Upper lobe of right lung (tissue), 1 donor: Measurements from ENCODE around the gene OPN5. TPM values are rescaled to one million over a fixed set of nuclear protein-coding genes. Genes with fewer than 3 reads are reported as not detected.

Source experiments
- ATAC-seq: fragments of 200-7000 bp; cut with Tn5 transposase; one replicate; pipeline ENCODE4 v1.9.1; 2020; ENCODE audit warnings: mild to moderate bottlenecking, moderate library complexity
- DNase-seq: peaks from one replicate; pipeline ENCODE4 v3.0.0-alpha.2; 2020
- H3K27ac ChIP-seq: fragments of 200-600 bp; one replicate; pipeline ENCODE4 v1.8.0; 2022
- H3K27me3 ChIP-seq: fragments of 200-600 bp; one replicate; pipeline ENCODE4 v1.8.0; 2022; ENCODE audit warnings: mild to moderate bottlenecking
- H3K36me3 ChIP-seq: fragments of 200-600 bp; one replicate; pipeline ENCODE4 v1.8.0; 2022
- H3K4me1 ChIP-seq: fragments of 200-600 bp; one replicate; pipeline ENCODE4 v1.8.0; 2022
- H3K4me3 ChIP-seq: fragments of 200-600 bp; one replicate; pipeline ENCODE4 v1.8.0; 2022; ENCODE audit warnings: mild to moderate bottlenecking
- H3K9me3 ChIP-seq: fragments of 200-600 bp; one replicate; pipeline ENCODE4 v1.8.0; 2022
- intact Hi-C: fragments of 100-400 bp; cut with DNase I; formaldehyde crosslinking; loops from one replicate; pipeline ENCODE4 v1.11.0; 2022
- total RNA-seq: library from RNA; stranded (reverse); fragmentation: NEBNext Ultra II Directional; extraction: Animal tissue kit (Norgen Biotek cat#: 25700); gene quantifications from one replicate; pipeline ENCODE4 v1.2.1, GENCODE V29; 2021
- TF ChIP-seq, protein P1 (sequence below): fragments of 200-600 bp; IDR thresholded peaks from one replicate; pipeline ENCODE4 v1.8.0; 2022; ENCODE audit warnings: antibody characterized with exemption
- donor health status: DM: no; HTN: yes; CAD: no; lungs with severe emphysema.

The OPN5 gene
- total RNA-seq, 1 donor from 2014 or later, result not detected

DNA sequence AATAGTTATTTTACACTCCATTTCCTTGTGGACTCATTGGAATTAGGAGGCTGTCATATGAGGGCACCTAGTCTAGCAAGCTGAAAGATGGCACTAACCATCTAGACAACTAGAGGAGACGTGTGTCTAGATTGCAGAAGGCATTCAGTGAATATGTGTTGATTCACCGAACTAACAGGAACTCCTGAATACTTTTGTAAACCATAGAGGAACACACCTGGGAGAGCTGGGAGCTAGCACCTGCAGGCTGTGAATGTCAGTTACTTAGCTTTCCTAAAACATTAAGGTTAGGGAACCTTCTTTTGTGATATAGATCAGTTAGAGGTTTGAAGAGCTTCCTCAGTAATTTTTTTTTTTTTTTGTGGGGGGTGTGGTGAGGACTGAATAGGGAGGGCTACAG lies 7.7 kb downstream of the OPN5 start:
- no peak for DNase-seq
- Histone ChIP-seq H3K4me1 (peaks cover 6% of the 10 kb centered on the region), H3K27me3 (no peaks in the 10 kb centered on the region), H3K36me3 (no peaks in the 10 kb centered on the region), H3K4me3 (no peak overlapping the region), H3K27ac (no peak overlapping the region), H3K9me3 (no peaks in the 10 kb centered on the region)
- TF ChIP-seq, protein P1, sequence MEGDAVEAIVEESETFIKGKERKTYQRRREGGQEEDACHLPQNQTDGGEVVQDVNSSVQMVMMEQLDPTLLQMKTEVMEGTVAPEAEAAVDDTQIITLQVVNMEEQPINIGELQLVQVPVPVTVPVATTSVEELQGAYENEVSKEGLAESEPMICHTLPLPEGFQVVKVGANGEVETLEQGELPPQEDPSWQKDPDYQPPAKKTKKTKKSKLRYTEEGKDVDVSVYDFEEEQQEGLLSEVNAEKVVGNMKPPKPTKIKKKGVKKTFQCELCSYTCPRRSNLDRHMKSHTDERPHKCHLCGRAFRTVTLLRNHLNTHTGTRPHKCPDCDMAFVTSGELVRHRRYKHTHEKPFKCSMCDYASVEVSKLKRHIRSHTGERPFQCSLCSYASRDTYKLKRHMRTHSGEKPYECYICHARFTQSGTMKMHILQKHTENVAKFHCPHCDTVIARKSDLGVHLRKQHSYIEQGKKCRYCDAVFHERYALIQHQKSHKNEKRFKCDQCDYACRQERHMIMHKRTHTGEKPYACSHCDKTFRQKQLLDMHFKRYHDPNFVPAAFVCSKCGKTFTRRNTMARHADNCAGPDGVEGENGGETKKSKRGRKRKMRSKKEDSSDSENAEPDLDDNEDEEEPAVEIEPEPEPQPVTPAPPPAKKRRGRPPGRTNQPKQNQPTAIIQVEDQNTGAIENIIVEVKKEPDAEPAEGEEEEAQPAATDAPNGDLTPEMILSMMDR, result no peak
- intact Hi-C loops, result no loop called here
- ATAC-seq, result no peak

DNA sequence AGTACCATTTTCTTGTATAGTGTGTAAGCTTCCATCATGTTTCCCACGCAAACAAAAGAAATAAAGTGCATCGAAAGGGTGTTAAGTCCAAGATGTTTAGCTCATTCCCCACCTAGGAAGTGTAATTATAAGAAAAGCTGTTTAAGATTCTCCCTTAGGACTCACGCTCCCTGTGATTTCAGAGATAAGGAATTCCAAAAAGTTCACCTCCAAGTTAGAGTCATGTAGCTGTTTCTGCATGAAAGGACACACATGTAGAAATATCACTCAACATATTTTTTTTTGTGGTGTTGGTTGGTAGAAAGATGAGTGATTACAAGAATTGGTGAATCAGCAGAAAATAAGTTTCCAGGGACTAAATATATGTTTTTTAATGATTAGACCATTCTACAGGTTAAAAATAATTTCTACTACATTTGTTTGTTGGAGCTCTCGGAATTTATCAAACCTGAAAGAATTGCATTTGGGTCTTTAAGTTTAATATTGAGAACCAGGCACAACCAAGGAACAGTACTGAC lies 10.4 kb downstream of the OPN5 start:
- Histone ChIP-seq H3K4me1 (peaks cover 6% of the 10 kb centered on the region), H3K4me3 (no peak overlapping the region), H3K36me3 (no peaks in the 10 kb centered on the region), H3K9me3 (no peaks in the 10 kb centered on the region), H3K27me3 (no peaks in the 10 kb centered on the region), H3K27ac (no peak overlapping the region)
- TF ChIP-seq, protein P1, result no peak
- intact Hi-C loops, result no loop called here
- ATAC-seq (no peak), DNase-seq (no peak)

DNA sequence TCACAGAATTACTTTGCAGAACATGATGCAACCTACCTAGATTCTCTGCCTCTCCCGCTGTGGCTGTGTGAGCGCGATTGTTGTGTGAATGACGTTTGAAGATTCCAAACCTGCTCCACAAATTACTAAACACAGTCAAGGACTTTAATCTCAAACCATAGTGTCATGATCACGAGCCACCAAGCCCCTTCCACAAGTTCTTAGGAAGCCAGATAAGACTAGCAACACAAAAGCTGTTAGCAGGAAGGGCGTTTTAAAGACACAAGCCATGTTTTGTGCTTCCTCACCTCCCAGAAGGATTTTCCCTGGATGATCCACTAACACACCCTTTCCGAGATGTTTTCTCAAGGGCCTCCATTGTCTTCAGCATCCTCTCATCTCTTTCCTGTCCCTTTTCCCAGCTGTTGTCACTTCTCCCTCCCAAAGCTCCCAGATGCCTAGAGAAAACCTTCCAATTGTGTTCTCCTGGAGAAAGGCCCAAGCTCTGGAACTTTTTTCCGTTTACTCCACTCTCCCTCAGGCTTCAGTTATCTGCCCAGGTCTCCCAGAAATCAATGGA lies 12.8 kb downstream of the OPN5 start:
- Histone ChIP-seq H3K27ac (no peak overlapping the region), H3K27me3 (no peaks in the 10 kb centered on the region), H3K4me1 (no peaks in the 10 kb centered on the region), H3K36me3 (no peaks in the 10 kb centered on the region), H3K4me3 (no peak overlapping the region), H3K9me3 (no peaks in the 10 kb centered on the region)
- intact Hi-C loops, result no loop called here
- no peak for DNase-seq
- TF ChIP-seq, protein P1, result no peak
- ATAC-seq, result no peak

DNA sequence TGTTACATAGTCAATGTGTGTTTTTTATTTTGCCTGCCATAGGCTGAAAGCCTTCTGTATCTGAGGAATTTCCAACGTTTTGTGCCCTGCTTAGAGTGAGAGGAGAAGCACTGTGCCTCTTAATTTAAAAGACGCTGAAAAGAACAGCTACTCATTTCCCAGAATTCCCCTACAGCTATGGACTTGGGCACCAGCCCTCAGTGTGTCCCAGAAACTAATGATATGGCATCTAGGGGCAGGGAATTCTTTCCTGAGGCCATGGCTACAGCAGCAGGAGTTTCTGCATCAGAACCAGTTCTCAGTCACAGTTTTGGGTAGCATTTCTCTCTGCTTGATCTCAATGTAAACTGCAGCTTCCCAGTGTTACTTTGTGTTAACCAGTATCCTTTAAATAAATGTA lies 20.2 kb downstream of the OPN5 start:
- Histone ChIP-seq H3K27me3 (peaks cover 5% of the 10 kb centered on the region), H3K4me3 (no peak overlapping the region), H3K4me1 (no peaks in the 10 kb centered on the region), H3K36me3 (no peaks in the 10 kb centered on the region), H3K9me3 (no peaks in the 10 kb centered on the region), H3K27ac (no peak overlapping the region)
- TF ChIP-seq, protein P1, result no peak
- ATAC-seq (no peak), DNase-seq (no peak)
- intact Hi-C loops, result no loop called here

DNA sequence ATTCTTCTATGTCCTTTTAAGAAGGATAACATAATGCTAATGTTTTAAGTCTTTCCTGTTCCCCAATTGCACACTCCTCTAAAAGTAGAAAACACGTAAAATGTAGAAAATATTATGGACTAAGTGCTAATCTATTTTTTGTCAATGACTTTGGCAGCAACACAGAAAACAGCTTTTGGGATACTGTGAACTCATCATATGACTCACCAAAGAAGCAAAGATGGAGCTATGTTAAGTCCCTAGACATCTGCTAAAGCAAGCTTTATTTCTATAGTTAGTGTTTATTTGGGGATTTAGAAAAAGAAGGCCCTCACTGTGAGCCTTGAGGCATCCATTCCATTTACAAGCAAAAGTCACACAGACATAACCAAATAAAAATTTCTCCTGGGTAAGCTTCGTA lies 23.0 kb downstream of the OPN5 start:
- ATAC-seq, result no peak
- H3K36me3 ChIP-seq, result no peaks in the 10 kb centered on the region
- TF ChIP-seq, protein P1, result no peak
- DNase-seq, result no peak
- H3K4me1 ChIP-seq, result no peaks in the 10 kb centered on the region
- H3K9me3 ChIP-seq, result no peaks in the 10 kb centered on the region
- intact Hi-C loops, result no loop called here
- peaks cover 5% of the 10 kb centered on the region for H3K27me3 ChIP-seq
- no peak overlapping the region for H3K27ac ChIP-seq
- H3K4me3 ChIP-seq, result no peak overlapping the region

DNA sequence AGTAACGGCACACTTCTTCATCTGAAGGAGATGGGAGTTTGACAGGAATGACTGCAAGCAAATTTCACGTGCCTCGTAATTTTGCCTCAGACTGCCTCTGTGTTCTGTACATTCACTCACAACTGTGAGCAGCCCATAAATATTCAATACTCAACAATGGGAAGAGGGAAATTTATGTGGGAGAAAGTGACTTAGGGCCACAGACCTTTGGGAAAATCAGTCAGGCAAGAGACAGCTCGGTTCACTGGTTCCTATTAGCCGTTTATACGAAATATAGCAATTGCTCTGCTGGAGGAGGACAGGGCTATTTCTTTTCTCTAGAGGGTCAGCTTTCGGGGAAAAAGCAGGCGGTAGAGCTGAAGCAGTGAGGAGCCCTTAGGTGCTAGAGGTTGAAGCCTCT lies 28.0 kb downstream of the OPN5 start:
- Histone ChIP-seq H3K36me3 (no peaks in the 10 kb centered on the region), H3K27me3 (peaks cover 2% of the 10 kb centered on the region), H3K9me3 (no peaks in the 10 kb centered on the region), H3K4me1 (no peaks in the 10 kb centered on the region), H3K4me3 (no peak overlapping the region), H3K27ac (no peak overlapping the region)
- DNase-seq, result no peak
- TF ChIP-seq, protein P1, result no peak
- ATAC-seq, result no peak
- intact Hi-C loops, result no loop called here
